PC-9 (cell line): ENCODE data around the gene SHE.

Source experiments
- CTCF ChIP-seq: fragments of 200-600 bp; sonication (generic); conservative IDR thresholded peaks from 2 replicates; pipeline ENCODE4 v1.6.1; 2017; ENCODE audit warnings: mixed run types, antibody characterized with exemption, mild to moderate bottlenecking, moderate library complexity
- EZH2 ChIP-seq: fragments of 200-600 bp; sonication (generic); IDR thresholded peaks from 2 replicates; pipeline ENCODE4 v1.8.0; 2017; ENCODE audit warnings: antibody characterized with exemption, low read depth

GRCh38 chr1:154514066-154514553 lies 11.9 kb upstream of the SHE start:
- TF ChIP-seq EZH2 (no peak), CTCF (no peak)
